NCI-H2196 treated with DMSO at 0.1 percent for 48 hours (cell line): Measurements from ENCODE around the gene FBXO11.
"Not testable (repeated sequence)": the region's sequence is repeated elsewhere in the genome, so short reads cannot be mapped to it uniquely, and the experiment has no call there.

ENCODE experiments used
- DNase-seq: peaks from one replicate; lab custom pipeline; 2025; ENCODE audit not compliant: unreplicated experiment; lab: John Stamatoyannopoulos, UW

The FBXO11 gene

GRCh38 chr2:47862949-47863348 is 43.3 kb downstream of the FBXO11 start:
- no peak for DNase-seq

GRCh38 chr2:47853067-47853777 is 53.1 kb downstream of the FBXO11 start:
- not testable (repeated sequence) for DNase-seq

GRCh38 chr2:47850198-47850597 is 56.1 kb downstream of the FBXO11 start:
- DNase-seq, result no peak

- DNase-seq, result no peak
These were observed 56.9 kb downstream of the FBXO11 start for GRCh38 chr2:47849368-47849767.

GRCh38 chr2:47844162-47844561 is 62.1 kb downstream of the FBXO11 start:
- no peak for DNase-seq

GRCh38 chr2:47843407-47843806 is 62.9 kb downstream of the FBXO11 start:
- no peak for DNase-seq

- DNase-seq, result no peak
These were observed 63.5 kb downstream of the FBXO11 start for GRCh38 chr2:47842846-47843245.

- DNase-seq, result no peak
These were observed 67.6 kb downstream of the FBXO11 start for GRCh38 chr2:47838686-47839085.

GRCh38 chr2:47838249-47838648 is 68.0 kb downstream of the FBXO11 start:
- no peak for DNase-seq

- no peak for DNase-seq
These were observed 72.8 kb downstream of the FBXO11 start for GRCh38 chr2:47833516-47833968.

GRCh38 chr2:47822518-47822917 is 83.8 kb downstream of the FBXO11 start:
- no peak for DNase-seq

- no peak for DNase-seq
These were observed 86.5 kb downstream of the FBXO11 start for GRCh38 chr2:47819834-47820233.

GRCh38 chr2:47818777-47819176 is 87.5 kb downstream of the FBXO11 start:
- DNase-seq, result no peak

GRCh38 chr2:47815764-47816163 is 90.5 kb downstream of the FBXO11 start:
- no peak for DNase-seq

- DNase-seq, result no peak
These were observed 94.6 kb downstream of the FBXO11 start for GRCh38 chr2:47811668-47812067.

GRCh38 chr2:47810850-47811249 is 95.4 kb downstream of the FBXO11 start:
- no peak for DNase-seq

- DNase-seq, result no peak
These were observed 96.4 kb downstream of the FBXO11 start for GRCh38 chr2:47809903-47810302.

- no peak for DNase-seq
These were observed 97.7 kb downstream of the FBXO11 start for GRCh38 chr2:47808614-47809013.

GRCh38 chr2:47805850-47806249 is 100.4 kb downstream of the FBXO11 start:
- no peak for DNase-seq

- no peak for DNase-seq
These were observed 102.5 kb downstream of the FBXO11 start for GRCh38 chr2:47803770-47804169.

GRCh38 chr2:47803363-47803762 is 102.9 kb downstream of the FBXO11 start:
- no peak for DNase-seq

- DNase-seq, result no peak
These were observed 105.2 kb downstream of the FBXO11 start for GRCh38 chr2:47801118-47801517.

GRCh38 chr2:47799031-47799609 is 107.2 kb downstream of the FBXO11 start:
- no peak for DNase-seq
